ENCODE measurements around the gene ECI2. TPM values are rescaled to one million over a fixed set of nuclear protein-coding genes. Genes with fewer than 3 reads are reported as not detected.
A peak's percentile ranks its signal among the peaks of the same experiment; 100 is the strongest.

ECI2 gene
- 40.3 and 42.4 TPM in 2 replicates for total RNA-seq (2013; cell fraction: nucleolus; rRNA removed)
- total RNA-seq (2014; rRNA removed) = 48.8 and 49.3 TPM in 2 replicates
- 60.9 and 62.5 TPM in 2 replicates for total RNA-seq (2014; rRNA removed; fragmentation: Illumina TruSeq; extraction: Trizol)
- total RNA-seq (2021) = 38.7 and 39.4 TPM in 2 replicates
- 36.0 TPM for polyA plus RNA-seq (2011; ENCODE audit: low read depth)
- 75.3 and 90.7 TPM in 2 replicates for polyA plus RNA-seq (2011; rRNA removed)
- 74.4 and 79.9 TPM in 2 replicates for polyA plus RNA-seq (2011; cell fraction: cytosol; rRNA removed)
- polyA plus RNA-seq (2011; cell fraction: nucleus; rRNA removed) = 67.4 and 84.6 TPM in 2 replicates
- polyA plus RNA-seq (2012) = 40.9 and 48.7 TPM in 2 replicates
- polyA plus RNA-seq (2014; fragmentation: Illumina TruSeq; extraction: Trizol) = 73.3 and 99.3 TPM in 2 replicates
- polyA plus RNA-seq (2014; fragmentation: Nextera tagmentation; extraction: Ambion mirVana) = 100 to 1,000 TPM; 120 to 129 TPM
- polyA plus RNA-seq (2014; rRNA removed) = 40.2 and 45.2 TPM in 2 replicates
- polyA plus RNA-seq (2016; fragmentation: Nextera tagmentation; extraction: Ambion mirVana) = 10 to 100 TPM; 53.7 to 57.6 TPM
- polyA minus RNA-seq (2011; rRNA and poly(A)+ RNA removed) = 78.8 and 88.5 TPM in 2 replicates
- 24.0 and 31.5 TPM in 2 replicates for polyA minus RNA-seq (2011; cell fraction: cytosol; rRNA and poly(A)+ RNA removed)
- polyA minus RNA-seq (2011; cell fraction: nucleus; rRNA and poly(A)+ RNA removed) = 28.0 and 34.9 TPM in 2 replicates
- percentile 73 among the genes with signal in this experiment for Bru-seq, nascent RNA
- BruChase-seq, experiment 1, labeled RNA remaining after a 6-hour chase = percentile 64 among the genes with signal in this experiment
- percentile 63 among the genes with signal in this experiment for BruChase-seq, experiment 2, labeled RNA remaining after a 2-hour chase
- long read RNA-seq, experiment 1, transcript ECI2-201 (10 exons, 1,380 nt) = major isoform, 42 of 70 reads
- long read RNA-seq, experiment 1, transcript ECI2-202 (10 exons, 1,407 nt) = minor isoform, 19 of 70 reads
- long read RNA-seq, experiment 1, partial matches to known transcripts = 2 of 70 reads
- long read RNA-seq, experiment 1, other reads (novel, unspliced or antisense) = 7 of 70 reads
- long read RNA-seq, experiment 2, transcript ECI2-201 (10 exons, 1,380 nt) = major isoform, 327 of 609 reads
- long read RNA-seq, experiment 2, transcript ECI2-202 (10 exons, 1,407 nt) = minor isoform, 227 of 609 reads
- long read RNA-seq, experiment 2, partial matches to known transcripts = 8 of 609 reads
- long read RNA-seq, experiment 2, other reads (novel, unspliced or antisense) = 41 of 609 reads

- RAD21 ChIA-PET (ENCODE audit: unreplicated experiment) = interaction anchor here (0.6 to 3.5 kb wide), 9 partner anchors 14 to 1195 kb away, joined by 3 to 32 read pairs (median 4); a partner anchor contains a TSS
- TSS peak; percentile 61 for BruUV-seq (replicated peaks)
- Histone ChIP-seq H2AFZ (ENCODE audit: control insufficient read depth, low read depth, low read length) (peak within 1 kb of the TSS; percentile 86), H3K9ac (ENCODE audit: control insufficient read depth, insufficient read depth, low read length) (peak within 1 kb of the TSS; percentile 67), H3K27me3 (replicated peaks in 1 of 2; ENCODE audit: control insufficient read depth in 2 of 2, insufficient read depth in 2 of 2, low read length in 1 of 2) (no peaks in the 10 kb centered on the region), H3K36me3 (ENCODE audit: control insufficient read depth in 2 of 2, insufficient read depth in 2 of 2, low read length in 1 of 2) (peaks cover 0 to 4% of the 10 kb centered on the region in 2 experiments; a peak in 1 of 4 replicates), H3K79me2 (ENCODE audit: control insufficient read depth, insufficient read depth, low read length) (peaks cover 8% of the 10 kb centered on the region), H3K9me3 (replicated peaks; ENCODE audit: control insufficient read depth, insufficient read depth, low read length) (no peaks in the 10 kb centered on the region), H3K4me3 (peak within 1 kb of the TSS; percentile 93), H3K27ac (ENCODE audit: control insufficient read depth, insufficient read depth) (peak within 1 kb of the TSS; percentile 57), H3K4me2 (ENCODE audit: control insufficient read depth, insufficient read depth) (peak within 1 kb of the TSS; percentile 92), H3K4me1 (ENCODE audit: control insufficient read depth, insufficient read depth, low read length) (peaks cover 11% of the 10 kb centered on the region), H4K20me1 (ENCODE audit: control insufficient read depth, insufficient read depth) (no peaks in the 10 kb centered on the region)
- intact Hi-C loops (cut with micrococcal nuclease; ENCODE audit: unreplicated experiment) = loop anchor here (5.0 kb wide), 1 partner anchor 113 kb away; a partner anchor contains a TSS
- POLR2A ChIA-PET = interaction anchor here (0.6 to 3.8 kb wide), 3 partner anchors 41 to 117 kb away, joined by 3 to 29 read pairs (median 3); a partner anchor contains a TSS
- ATAC-seq = peak; percentile 71
- CTCF ChIA-PET = interaction anchor here (0.7 to 3.8 kb wide), 5 partner anchors 19 to 875 kb away, joined by 3 to 32 read pairs (median 5); no protein-coding TSS in a partner anchor
- in situ Hi-C loops (cut with MboI) = no loop called here
- FAIRE-seq = no peak
- under 1% methylated on average over 66 of the region's 66 CpGs for WGBS (ENCODE audit: insufficient coverage, insufficient replicate concordance, low lambda C conversion rate, missing lambda C conversion rate)
- SMC1A ChIA-PET (ENCODE audit: uncharacterized antibody, unreplicated experiment) = interaction anchor here (0.6 to 8.3 kb wide), 4 partner anchors 18 to 1368 kb away, joined by 3 to 83 read pairs (median 4); no protein-coding TSS in a partner anchor
- no peak for DNase-seq (ENCODE audit: low read depth, low spot score)
- TF ChIP-seq POLR2AphosphoS2 (IDR thresholded peaks at IDR 0.05; ENCODE audit: low read depth, low read length) (no peak), CUX1 (IDR thresholded peaks at IDR 0.05; ENCODE audit: insufficient replicate concordance, low read depth, low read length) (no peak), MXI1 (IDR thresholded peaks at IDR 0.05; ENCODE audit: low read depth, low read length) (peak; percentile 63; the same call in 1 of the 2 replicates), ATF7 (IDR thresholded peaks at IDR 0.05; ENCODE audit: low read depth) (no peak), BHLHE40 (IDR thresholded peaks at IDR 0.05; ENCODE audit: borderline replicate concordance in 1 of 2, low read depth in 2 of 2, low read length in 1 of 2) (peak in 1 of 2 experiments; percentile 61; a peak in 2 of 4 replicates), EGR1 (IDR thresholded peaks at IDR 0.05; ENCODE audit: borderline replicate concordance in 1 of 2, low read depth in 2 of 2, low read length in 2 of 2) (0 out of 3 replicates have a peak, but pooled peaks of 1 of the 2 experiments have one; percentile 16), POLR2A (IDR thresholded peaks at IDR 0.05; ENCODE audit: low read depth, low read length) (peak; percentile 82), NR2F1 (conservative IDR thresholded peaks at IDR 0.05) (peak; percentile 80)
Observed at GRCh38 chr6:4134841-4135664, at the start of gene ECI2. Gene ECI2 (minus strand): TSS chr6:4135575. CDS start chr6:4135560, 15 bp downstream.
